22Rv1 (cell line): ENCODE results near the gene CD2AP.

ENCODE experiments used
- CTCF ChIP-seq: fragments of 450-650 bp; IDR thresholded peaks from 2 replicates; pipeline ENCODE4 v1.5.1; 2017; ENCODE audit warnings: mild to moderate bottlenecking
- ZFX ChIP-seq: fragments of 450-650 bp; IDR thresholded peaks from 2 replicates; pipeline ENCODE4 v1.6.1; 2017; ENCODE audit warnings: antibody characterized with exemption, borderline replicate concordance

DNA sequence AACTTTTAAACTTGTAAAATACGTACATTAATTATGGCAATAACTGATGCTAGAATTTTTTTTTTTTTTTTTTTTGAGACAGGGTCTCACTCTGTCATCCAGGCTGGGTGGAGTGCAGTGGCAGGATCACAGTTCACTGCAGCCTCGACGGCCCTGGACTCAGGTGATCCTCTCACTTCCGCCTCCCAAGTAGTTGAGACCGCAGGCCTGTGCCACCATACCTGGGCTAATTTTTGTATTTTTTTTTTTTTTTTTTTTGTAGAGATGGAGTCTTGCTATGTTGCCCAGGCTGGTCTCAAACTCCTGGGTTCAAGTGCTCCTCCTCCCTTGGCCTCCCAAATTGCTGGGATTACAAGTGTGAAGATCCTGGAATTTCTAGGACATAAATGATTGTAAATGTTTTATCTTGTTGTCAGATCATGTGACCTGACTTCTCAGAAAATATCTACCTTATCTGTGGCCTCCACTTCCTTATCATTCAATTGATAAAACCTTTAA is 2.2 kb upstream of the CD2AP start:
- no peak for TF ChIP-seq ZFX
- no peak for TF ChIP-seq CTCF
